GM19043 (cell line): ENCODE measurements around the gene PADI2.

Experiments used
- ATAC-seq: cut with Tn5 transposase; IDR thresholded peaks from one replicate; pipeline ENCODE4 v1.9.1; 2021; ENCODE audit warnings: low read depth; ENCODE audit not compliant: unreplicated experiment

Gene PADI2

DNA sequence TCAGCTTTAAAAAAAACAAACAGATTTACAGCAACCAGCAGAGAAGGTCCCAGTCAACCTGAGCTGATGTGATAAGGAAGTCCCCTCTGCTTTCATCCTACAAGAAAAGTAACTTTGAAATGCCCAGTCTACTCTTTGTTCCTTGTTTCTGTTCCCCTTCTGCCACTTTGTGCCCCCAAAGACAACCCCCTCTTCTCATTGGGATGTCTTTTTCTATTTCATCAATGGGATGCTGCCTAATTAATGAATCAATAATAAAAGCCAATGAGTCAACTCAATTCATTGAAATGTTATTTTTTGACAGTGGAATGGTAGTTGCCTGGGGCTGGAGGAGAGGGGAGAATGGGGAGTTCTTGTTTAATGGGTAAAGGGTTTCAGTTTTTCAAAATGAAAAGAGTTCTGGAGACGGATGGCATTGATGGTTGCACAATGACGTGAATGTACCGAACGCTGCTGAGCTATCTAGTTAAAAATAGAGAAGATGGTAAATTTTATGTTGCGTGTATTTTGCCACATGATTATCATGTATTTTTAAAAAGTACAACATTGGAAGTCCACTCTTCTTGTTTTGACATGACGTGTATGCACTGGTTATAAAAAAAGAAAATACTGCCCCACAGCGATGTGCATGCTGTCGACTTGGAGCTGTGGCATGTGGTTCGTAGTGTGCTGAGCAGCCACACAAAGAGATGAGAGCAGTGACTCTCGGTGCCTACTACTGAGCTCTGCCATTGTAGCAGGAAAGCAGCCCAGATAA, 22.4 kb upstream of the PADI2 start:
- no peak for ATAC-seq

DNA sequence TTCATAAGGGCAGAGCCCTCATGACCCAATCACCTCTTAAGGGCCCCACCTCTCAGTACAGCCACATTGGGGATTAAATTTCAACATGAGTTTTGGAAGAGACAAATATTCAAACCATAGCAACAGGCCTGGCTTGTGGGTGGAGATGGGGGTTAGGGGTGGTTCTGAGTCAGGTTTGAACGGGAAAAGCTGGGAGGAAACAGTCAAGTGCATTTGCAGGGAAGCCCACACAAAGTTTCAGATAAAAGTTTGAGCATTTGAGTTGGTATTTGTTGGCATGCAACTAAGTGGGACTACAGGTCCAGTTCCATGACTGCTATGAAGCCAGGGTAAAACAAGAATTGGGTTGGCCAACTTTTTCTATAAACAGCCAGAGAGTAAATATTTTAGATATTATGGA, 21.0 kb upstream of the PADI2 start:
- no peak for ATAC-seq

DNA sequence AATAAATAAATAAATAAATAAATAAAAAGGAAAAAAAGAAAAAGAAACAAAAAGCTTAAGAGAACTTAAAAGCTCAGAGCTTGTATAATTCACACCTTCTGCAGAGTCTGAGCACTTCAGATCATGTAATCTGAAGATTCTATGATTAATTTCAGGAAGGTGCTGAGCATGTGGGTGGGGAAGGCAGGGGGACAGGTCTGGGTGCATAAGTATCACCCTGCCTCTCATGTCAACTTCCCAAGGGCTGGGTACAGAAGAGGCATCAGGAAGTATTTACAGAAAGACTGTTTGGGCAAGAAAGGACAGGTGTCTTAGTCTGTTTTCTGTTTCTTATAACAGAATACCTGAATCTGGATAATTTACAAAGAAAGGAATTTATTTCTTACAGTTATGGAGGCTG, 20.4 kb upstream of the PADI2 start:
- ATAC-seq: no peak

DNA sequence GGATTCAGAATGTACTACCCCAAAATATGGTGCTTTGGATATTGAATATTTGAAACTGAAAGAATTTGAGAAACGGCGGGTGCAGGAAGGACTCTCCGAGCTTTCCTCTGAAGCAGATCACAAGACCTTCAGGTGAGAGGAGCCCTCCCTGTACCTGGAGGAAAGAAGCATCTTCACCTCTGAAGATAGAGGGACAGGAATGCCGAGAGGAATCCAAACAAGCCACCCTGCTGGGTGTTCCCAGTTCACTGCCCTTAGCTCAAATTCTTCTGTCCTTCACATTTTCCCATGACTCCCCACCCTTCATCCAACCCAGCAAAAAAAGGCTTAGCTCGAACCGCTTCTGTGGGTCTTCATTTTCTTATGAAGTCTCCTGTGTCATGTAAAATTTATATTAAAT, 18.2 kb upstream of the PADI2 start:
- ATAC-seq: no peak

DNA sequence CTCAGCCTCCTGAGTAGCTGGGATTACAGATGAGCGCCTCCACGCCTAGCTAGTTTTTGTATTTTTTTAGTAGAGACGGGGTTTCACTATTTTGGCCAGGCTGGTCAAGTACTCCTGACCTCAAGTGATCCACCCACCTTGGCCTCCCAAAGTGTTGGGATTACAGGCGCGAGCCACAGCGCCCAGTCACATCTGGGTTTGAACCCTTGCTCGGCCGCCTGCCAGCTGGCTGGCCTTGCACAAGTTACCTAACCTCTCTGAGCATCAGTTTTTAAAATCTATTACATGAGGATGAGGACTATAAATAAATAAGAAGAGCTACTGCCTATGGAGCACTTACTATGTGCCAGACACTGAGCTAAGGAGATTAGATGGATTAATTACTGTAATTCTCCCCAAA, 17.7 kb upstream of the PADI2 start:
- no peak for ATAC-seq

DNA sequence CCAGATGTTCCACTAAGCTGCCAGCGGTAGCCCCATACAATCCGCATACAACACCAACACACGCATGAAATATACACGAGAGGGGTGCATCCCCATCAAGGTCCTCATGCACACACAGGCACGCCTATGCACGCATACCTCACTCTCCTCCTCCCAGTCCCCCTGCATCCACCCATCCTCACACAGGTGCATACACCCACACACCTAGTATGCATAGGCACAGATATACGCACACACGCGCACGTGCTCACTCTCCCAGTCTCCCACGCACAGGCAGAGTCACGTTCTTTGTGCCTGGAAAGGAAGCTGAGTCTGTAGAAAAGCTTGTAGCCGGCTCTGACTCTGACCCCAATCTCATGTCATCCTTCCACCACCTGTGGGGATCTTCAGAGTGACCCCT, 16.9 kb upstream of the PADI2 start:
- no peak for ATAC-seq

DNA sequence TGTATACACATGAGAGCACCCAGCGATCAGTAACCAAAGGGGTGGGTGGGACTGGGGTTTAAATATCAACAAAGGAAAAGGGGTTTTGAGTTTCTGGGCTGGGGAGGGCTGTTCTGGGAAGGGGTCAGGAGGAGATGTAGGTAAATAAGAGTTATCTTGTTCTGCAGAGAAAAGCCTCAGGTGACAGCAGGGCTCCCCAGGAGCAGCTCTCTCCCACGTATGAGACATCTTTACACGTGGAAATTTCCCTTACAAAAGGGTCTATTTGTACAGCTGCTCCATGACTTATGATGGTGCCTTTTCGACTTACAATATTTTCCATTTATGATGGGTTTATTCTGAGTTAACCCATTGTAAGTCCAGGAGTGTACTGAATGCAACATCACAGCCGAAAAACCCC, 16.3 kb upstream of the PADI2 start:
- no peak for ATAC-seq

DNA sequence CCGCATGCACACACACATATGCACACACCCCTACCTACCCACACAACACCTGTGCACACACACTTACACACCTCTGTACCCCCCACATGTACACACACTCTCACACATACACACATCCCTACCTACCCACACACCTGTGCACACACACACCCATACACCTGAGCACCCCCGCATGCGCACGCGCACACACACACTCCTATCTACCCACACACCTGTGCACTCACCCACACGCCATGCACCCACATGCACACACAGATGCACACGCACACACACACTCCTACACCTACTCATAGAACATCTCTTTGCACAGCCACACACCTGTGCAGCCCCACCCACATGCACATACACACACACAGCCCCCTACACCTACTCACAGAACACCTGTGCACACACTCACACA, 15.5 kb upstream of the PADI2 start:
- no peak for ATAC-seq

DNA sequence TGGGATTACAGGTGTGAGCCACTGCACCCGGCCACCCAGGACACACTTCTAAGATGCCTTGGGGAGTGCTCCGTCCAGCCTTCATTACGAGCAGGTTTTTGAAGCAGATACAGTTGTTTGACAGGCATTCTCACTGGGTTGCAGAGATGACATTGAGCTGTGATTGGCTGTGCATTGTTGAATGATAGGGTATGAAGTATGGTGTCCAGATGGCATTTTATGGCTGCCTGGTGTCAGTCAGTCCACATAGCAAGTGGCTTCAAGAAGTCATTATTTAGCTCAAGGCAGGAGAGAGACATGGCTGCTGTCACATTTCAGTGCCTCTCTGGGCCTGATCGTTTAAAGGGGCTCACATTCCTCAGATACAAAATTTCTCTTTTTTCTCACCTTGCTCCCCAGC, 14.8 kb upstream of the PADI2 start:
- ATAC-seq: no peak

DNA sequence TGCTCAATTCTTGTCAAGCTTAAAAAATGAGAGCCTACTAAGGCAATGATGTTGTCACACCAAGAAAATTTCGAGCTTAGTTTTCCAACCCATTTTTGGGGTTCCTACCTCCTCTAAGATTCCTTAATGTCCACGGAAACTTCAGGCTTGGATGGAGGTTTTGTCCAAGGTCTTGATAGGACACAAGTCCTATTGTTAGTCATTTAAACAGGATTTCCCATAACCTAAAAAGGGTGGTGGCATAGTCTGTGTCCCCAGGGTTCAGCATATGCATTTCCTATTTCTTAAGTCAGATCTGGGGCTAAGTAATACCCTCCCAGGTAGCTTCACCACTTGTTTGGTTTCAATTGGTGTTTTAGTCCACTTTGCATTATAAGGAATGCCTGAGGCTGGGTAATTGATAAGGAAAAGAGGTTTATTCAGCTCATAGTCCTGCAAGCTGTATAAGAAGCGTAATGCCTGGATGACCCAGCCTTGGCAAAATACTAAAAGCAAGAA, 10.9 kb upstream of the PADI2 start:
- ATAC-seq: no peak

DNA sequence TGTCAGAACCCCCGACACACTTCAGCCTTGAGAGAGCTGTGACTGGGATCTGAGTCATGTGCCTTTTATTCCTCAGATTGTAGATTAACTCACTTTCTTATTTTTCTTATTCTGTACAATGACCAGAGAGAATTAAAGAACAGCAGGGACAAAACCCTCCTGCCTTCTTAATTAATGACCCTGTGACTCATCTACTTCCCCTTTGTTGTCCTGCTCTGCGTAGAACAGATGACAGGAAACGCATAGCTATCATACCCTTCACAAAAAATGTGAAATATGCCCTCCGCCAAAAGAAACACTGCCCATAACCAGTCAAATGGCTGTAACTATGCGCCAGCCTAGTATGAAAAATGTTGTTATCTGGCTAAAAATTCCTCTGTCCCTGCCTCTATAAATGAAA, 9.1 kb upstream of the PADI2 start:
- ATAC-seq: no peak

DNA sequence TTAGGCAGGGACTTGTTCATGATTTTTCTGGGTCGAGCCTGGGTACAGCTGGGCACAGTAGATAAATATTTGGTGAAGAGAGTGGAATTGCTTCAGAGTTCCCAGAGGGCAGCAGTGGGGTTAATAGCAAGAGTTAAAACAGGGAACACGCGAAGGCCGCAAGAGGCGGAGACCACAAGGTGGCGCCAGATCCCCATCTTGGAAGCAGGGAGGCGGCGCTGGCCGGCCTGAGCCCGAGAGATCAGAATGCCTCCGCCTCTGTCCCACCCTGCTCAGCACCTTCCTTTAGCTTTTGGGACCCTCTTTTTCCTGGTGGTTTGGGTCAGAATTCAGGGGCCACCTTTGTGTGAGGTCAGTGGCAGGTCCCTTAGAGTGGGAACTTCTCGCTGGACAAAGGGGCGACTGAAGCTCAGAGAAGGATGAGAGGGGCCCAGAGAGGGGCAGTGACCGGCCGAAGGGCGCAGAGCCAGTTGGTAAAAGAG, 6.5 kb upstream of the PADI2 start:
- ATAC-seq: no peak

DNA sequence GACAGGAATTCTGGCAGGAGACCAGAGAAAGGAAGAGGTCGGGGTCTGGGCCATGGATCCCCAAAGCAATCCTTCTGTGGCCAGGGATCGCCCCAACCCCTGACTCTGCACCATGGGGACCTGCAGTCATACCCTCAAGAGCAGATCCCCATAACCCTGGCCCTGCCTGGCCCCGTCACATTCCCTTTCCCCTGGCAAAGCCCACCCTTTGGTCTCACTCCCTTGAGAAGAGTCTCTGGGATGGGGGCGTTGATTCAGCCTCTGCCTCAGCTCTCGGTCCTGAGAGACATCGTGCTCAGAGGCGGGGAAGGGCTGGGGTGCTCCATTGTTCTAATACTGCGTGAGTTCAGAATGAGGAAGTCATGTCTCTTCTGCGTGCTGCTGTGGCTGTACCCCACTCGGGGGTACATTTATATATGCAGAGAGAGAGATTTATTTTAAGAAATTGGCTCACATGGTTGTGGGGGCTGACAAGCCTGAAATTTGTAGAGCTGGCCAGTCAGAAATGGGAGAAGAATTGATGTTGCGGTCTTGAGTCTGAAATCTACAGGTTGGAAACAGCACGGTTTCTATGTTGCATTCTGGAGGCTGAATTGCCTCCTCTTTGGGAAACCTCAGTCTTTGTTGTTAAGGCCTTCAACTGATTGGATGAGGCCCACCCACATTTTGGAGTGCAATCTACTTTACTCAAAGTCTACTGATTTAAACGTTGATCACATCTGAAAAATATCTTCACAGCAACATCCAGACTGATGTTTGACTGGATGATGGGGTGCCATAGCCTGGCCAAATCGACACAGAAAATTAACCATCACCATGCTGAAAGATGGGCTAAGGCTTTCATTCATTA, 4.2 kb upstream of the PADI2 start:
- no peak for ATAC-seq

DNA sequence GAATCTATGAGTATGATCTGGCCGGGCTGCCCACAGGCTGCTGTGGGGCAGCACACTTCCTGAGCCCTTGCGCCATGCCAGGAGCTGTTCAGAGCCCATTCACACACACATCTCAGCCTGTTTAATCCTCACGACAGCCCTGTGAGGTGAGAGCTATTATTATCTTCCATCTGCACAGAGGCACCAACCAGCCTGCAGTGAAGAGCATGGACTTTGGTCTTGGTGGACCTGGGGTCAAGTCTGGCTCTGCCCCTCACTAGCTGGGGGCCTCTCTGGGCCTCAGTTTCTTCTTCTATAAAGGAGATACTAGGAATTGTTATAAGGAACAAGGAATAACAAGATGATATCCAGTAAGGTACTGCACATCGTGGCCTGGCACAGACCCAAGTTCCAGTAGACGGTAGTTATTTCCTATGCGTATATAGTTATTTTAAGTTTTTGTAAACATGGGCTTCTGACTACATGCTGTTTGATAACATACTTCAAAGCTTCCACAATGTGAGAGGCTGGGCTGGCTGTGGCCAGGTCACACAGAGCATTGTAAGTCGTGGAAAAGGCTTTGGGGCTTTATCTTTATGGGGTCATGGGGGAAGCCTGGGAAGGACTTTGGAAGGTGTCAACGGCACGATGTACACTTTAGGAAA, 3.4 kb upstream of the PADI2 start:
- ATAC-seq: no peak

DNA sequence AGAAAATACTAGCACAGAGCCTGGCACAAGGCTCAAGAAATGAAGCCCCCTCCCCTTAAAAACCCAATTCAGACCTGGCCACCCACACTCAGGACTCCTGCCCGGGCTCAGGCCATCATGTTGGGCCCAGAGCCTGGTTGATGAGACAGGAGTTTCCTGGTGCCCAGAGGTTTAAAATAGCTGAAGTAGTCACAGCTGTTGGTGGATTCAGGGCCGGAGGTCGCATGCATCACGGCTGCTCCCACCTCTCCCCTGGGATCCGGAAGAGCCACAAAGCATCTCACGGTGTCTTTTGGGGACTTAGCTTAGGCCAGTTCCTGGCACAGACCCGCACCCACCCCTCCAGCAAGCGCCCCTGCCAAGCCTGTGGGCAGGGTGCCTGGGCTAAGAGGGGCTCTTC, 2.6 kb upstream of the PADI2 start:
- no peak for ATAC-seq

DNA sequence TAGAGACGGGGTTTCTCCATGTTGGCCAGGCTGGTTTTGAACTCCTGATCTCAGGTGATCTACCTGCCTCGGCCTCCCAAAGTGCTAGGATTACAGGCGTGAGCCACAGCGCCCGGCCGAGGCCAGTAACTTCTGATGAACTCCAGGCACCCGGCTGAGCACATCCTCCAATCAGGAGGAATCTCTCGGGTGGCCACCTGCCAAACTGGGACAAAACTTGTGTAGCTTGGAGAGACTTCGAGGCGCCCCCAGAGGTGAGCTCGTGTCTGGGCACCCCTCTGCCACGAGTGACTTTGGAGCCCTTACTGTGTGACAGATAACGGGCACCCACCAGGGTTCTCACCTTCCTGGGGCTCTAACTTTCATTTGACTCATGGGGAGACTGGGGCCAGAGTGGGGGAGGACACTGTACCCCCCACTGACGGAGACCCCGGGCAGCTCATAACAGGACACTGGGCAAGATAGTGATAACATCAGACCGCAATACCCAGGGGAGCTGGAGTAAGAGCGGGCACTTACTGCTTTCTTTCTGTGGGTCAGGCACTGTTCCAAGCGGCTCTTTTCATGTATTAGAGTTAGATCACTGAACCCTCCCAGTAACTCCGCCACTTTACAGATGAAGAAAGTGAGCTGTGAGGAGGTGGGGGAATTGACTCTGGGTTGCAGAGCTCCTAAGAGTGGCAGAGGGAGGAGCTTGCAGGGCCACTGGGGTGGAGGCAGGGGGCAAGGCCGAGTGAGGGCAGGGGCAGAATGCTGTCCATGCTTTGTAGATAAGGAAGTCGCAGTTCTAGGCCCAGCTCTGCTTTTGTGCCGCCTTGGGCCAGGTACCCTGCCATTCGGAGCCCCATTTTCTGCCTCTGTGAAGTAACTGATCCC, 1.9 kb upstream of the PADI2 start:
- no peak for ATAC-seq

DNA sequence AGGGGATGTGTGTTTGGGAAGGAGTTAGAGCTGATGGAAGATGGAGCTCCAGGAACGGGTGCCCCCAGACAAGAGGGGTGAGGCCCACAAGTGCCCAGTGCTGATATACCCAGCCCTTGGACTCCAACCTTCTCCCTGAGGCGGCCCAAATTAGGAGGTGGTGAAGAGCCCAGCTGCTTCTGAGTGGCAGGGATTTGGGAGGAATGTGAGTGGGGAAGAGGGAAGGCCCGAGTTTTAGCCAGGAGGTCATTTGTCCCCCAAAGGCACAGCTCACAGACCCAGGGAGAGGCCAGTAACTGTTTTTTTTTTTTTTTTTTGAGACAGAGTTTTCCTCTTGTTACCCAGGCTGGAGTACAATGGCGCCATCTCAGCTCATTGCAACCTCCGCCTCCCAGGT, 1.2 kb upstream of the PADI2 start:
- no peak for ATAC-seq

DNA sequence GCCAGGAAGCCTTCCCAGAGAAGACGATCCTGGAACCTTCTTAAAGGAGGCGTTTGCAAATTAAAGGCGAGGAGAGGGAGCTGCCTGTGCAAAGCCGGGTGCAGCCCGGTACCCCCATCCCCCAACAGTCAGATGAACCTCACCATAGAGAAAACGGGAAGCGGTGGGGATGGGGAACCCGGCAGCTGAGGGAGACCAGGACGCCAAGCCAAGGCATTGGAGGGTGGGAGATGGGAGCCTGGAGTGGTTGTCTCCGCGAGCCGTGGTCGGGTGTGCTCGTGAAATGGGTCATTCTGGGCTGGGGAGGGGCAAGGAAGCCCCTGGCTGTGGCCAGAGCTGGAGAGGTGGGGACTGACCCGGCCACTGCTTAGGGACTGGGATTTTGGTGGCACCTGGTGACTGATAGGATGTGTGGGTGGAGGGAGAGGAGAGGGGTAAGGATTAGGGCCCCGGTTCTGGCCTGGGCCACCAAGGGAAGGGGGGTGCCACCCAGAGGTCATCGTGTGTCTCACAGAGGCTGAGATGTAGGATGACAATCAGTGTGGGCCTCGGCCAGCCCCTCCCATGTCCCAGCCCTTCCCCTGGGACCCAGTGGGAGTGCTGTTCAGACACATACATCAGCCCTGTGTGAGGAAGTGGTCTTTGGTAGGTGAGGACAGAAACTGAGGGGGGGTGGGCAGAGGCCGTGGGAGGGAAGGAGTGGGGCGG, 676 bp upstream of the PADI2 start:
- ATAC-seq: no peak

DNA sequence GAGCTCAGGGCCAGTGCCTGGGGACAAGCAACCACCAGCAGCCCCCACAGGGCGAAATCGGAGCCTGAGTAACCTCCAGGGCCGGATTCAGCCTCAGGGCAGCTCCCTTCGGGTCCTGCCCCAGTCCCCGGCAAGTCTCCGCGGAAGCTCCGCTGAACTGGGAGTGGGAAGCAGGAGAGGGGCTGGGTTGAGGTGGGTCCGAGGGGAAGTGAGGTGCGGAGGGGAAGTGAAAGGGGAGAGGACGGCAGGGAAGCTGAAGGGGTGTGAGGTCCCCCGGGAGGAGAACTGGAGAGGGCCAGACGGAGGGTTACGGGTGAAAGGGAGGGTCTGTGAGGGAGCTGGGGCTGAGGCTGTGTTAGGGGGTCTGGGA, 560 bp downstream of the PADI2 start:
- no peak for ATAC-seq

DNA sequence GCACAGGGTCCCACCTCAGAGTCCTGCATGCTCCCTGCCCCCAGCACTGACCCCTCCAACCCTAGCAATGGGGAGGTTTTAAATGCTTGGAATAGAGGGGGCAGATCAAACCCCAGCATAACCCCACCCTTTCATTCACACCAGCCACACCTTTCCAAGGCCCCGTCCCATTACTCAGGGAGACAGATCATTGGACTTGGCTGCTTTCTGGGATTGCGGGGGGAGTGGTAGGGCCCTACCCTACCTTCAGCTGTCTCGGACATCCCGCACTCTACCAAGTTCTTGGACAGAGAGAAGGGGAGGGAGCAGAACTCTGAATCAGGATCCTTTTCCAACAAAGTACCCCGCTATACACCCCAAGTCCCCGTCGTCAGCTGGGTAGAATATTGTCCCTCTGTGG, 983 bp downstream of the PADI2 start:
- no peak for ATAC-seq
